Stimulated activated CD4-positive, alpha-beta T cell treated with anti-CD3 and anti-CD28 coated beads, TNF-alpha, amount 100 ng/mL, for 4 hours (primary cell): Measurements from ENCODE around the gene DNAI7.

Source experiments
- DNase-seq, 3 experiments: peaks; one replicate each; pipeline ENCODE4 v3.0.0-alpha.2; 2020; ENCODE audit warnings: low read depth in 3 of 3

DNAI7 gene

GRCh38 chr12:25195056-25195971, at the start of gene DNAI7, which contains the start of gene ETFRF1:
DNAI7 (minus strand) TSS chr12:25195160; CDS start chr12:25195078, 82 bp downstream.
ETFRF1 (plus strand) TSS chr12:25195237; CDS start chr12:25203957, 8,720 bp downstream.
- DNase-seq, result peak; percentile 81 to 91 (median 89)

- no peak for DNase-seq
These were observed 48.7 kb upstream of the DNAI7 start for GRCh38 chr12:25243680-25243990.

- DNase-seq, result no peak
These were observed 48.2 kb upstream of the DNAI7 start for GRCh38 chr12:25242981-25243679.

GRCh38 chr12:25241167-25242020, 46.4 kb upstream of the DNAI7 start:
- no peak for DNase-seq

GRCh38 chr12:25236626-25237025, 41.7 kb upstream of the DNAI7 start:
- no peak for DNase-seq

- no peak for DNase-seq
These were observed 41.2 kb upstream of the DNAI7 start for GRCh38 chr12:25236190-25236589.

- DNase-seq, result no peak
These were observed 18.4 kb upstream of the DNAI7 start for GRCh38 chr12:25213338-25213737.

- no peak for DNase-seq
These were observed 13.6 kb upstream of the DNAI7 start for GRCh38 chr12:25208554-25208953.

- no peak for DNase-seq
These were observed 12.9 kb upstream of the DNAI7 start for GRCh38 chr12:25207846-25208245.

GRCh38 chr12:25207411-25207810, 12.5 kb upstream of the DNAI7 start:
- no peak for DNase-seq

- no peak for DNase-seq
These were observed 7.2 kb upstream of the DNAI7 start for GRCh38 chr12:25202137-25202536.

- DNase-seq, result no peak
These were observed 5.7 kb upstream of the DNAI7 start for GRCh38 chr12:25200703-25201102.

- no peak for DNase-seq
These were observed 2.6 kb upstream of the DNAI7 start for GRCh38 chr12:25197608-25198007.

GRCh38 chr12:25194722-25195055, 271 bp downstream of the DNAI7 start:
- no peak for DNase-seq

- DNase-seq, result no peak
These were observed 746 bp downstream of the DNAI7 start for GRCh38 chr12:25194214-25194613.

- DNase-seq, result no peak
These were observed 4.2 kb downstream of the DNAI7 start for GRCh38 chr12:25190793-25191192.

- DNase-seq, result no peak
These were observed 5.3 kb downstream of the DNAI7 start for GRCh38 chr12:25189656-25190055.

- no peak for DNase-seq
These were observed 7.2 kb downstream of the DNAI7 start for GRCh38 chr12:25187781-25188180.

GRCh38 chr12:25186788-25187402, 8.1 kb downstream of the DNAI7 start:
- no peak for DNase-seq

- no peak for DNase-seq
These were observed 8.7 kb downstream of the DNAI7 start for GRCh38 chr12:25186038-25186787.

GRCh38 chr12:25184132-25184531, 10.8 kb downstream of the DNAI7 start:
- DNase-seq, result no peak
